ENCODE results near the gene TMEM82.

Gene TMEM82

DNA sequence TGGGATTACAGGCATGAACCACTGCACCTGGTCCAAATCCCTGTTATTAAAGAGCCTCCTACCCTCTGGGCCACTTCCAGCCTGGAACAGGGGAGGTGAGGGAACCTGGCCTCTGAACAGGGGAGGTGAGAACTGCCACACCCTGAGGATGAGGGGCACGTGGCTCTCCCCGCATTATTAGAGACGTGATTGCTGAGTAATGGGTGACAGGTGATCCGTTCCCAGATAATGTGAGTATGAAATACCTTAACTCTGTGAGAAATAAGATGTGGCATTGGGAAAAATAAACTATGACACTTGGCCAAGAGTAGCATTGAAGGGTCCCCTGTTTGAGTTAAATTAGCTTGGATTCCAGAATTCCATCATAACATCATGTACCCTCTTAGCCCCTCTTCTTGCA lies 19.9 kb upstream of the TMEM82 start:
- FAIRE-seq, result no peak

DNA sequence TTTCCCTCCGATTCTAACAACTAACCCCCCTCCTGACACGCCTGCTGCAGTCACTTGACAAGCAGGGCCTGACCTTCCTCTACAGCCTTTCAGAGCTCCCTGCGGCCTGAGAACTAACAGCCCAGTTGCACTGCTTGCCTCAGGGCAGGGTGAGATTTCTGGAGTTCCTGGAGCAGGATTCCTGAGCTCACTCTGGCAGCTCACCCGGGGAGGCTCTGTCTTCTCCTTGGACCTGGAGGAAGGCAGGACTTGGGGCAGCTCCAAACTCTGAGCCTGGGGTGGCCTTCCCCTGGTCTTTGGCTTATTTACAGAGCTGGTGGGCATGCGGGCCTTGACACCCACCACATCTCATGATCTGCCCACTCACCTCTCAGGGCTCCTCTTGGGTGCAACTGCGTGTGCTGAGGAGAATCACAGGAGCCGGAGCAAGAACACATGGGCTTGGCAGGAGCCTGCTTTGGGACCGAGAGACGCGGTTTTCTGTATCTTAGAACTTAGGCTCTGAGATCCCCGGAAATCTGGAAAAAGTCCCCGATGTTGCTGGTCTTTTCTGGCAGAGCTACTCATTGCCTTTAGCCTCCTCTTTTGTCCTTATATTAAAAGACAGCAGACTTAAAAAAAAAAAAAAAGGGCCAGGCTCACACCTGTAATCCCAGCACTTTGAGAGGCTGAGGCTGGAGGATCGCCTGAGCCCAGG lies 19.3 kb upstream of the TMEM82 start:
- FAIRE-seq, result no peak

DNA sequence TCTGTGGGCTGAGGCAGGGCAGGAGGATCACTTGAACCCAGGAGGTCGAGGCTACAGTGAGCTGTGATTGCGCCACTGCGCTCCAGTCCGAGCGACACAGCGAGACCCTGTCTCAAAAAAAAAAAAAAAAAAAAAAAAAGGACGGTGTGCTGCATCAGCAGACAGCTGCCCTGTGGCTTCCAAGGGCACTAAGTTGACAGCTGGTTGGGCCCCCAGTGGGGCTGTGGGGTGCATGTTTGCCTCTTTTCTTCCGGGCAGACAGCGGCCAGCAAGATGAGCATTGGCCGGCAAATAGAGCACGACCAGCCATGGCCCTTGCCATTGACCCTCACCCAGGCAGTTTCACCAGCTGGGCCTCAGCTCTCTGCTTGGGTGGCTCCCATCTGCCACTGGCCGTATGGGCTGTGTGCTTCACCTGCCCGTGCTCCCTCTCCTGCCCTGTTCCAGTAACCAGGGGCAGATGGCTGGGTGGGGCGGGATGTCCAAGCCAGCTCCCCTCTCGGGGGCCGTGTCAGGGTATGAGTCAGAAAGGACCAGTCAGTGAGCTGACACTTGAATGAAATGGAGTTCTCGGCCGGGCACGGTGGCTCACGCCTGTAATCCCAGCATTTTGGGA lies 18.6 kb upstream of the TMEM82 start:
- no peak for FAIRE-seq

DNA sequence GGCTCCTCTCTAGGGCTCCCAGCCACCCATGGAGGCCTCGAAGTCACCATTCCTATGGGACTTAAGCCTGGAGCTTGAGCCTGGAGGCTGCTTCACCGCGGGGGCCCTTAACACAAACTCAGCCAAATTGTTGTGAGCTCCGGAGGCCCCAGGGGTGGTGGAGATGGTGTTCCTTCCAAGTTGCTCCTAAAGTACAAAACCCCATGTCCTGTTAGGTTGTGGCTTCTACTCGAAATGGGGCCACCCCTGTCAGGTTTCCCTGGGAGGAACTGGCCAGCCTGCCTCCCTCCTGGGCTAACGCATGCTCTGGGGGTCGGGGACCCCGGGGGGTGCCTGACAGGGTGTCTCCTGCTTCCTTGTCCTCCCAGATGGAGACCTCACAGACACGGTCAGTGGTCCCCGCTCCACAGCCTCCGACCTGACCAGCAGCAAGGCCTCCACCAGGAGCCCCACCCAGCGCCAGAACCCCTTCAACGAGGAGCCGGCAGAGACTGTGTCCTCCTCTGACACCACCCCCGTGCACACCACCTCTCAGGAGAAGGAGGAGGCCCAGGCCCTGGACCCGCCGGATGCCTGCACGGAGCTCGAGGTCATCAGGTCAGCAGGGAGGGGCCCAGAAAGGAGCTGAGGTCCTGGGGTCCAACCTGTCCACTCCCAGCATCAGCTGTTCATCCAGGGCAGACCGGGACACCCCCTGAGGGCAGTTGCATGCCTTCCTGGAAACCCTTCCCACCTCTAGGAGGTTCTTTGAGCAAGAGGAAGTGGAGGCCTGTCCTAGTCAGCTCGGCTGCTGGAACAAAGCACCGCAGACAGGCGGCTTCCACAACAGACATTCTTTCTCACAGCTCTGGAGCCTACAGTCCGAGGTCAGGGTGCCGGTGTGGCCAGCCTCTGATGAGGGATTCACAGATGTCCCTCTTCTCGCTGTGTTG lies 17.1 kb upstream of the TMEM82 start:
- no peak for FAIRE-seq

DNA sequence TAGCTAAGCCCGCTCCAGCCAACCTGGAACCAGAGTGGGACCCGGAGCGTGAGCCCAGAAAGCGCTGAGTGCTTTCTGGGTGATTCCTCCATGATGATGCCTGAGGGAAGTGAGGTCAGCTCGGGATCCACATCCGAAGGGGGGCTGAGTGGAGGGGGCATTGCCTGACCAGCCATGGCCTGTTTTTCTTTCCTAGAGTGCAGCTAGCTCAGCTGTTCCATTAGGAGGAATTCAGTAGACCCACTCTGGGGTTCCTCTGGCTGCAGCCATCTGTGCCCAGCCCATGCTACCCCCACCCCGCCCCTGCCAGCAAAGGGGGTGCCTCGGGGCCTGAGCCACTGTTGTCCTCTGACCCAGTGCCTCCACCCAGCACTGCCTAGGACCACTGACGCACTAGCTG lies 15.8 kb upstream of the TMEM82 start:
- no peak for FAIRE-seq

DNA sequence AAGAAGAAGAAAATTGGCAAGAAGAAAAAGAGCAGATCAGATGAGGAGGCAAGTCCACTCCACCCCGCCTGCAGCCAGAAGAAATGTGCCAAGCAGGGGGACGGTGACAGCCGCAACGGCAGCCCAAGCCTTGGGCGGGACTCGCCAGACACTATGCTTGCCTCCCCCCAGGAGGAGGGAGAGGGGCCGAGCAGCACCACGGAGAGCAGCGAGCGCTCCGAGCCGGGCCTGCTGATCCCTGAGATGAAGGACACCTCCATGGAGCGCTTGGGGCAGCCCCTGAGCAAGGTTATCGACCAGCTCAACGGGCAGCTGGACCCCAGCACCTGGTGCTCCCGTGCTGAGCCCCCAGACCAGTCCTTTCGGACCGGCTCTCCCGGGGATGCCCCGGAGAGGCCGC lies 15.3 kb upstream of the TMEM82 start:
- FAIRE-seq, result no peak

DNA sequence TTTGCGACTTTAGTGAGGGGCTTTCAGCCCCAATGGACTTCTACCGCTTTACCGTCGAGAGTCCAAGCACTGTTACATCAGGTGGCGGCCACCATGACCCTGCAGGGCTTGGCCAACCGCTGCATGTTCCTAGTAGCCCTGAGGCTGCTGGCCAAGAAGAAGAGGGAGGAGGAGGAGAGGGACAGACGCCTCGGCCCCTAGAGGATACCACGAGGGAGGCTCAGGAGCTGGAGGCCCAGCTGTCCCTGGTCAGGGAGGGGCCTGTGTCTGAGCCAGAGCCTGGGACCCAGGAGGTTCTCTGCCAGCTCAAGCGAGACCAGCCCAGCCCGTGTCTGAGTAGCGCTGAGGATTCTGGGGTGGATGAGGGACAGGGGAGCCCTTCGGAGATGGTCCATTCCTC lies 14.9 kb upstream of the TMEM82 start:
- FAIRE-seq, result no peak

DNA sequence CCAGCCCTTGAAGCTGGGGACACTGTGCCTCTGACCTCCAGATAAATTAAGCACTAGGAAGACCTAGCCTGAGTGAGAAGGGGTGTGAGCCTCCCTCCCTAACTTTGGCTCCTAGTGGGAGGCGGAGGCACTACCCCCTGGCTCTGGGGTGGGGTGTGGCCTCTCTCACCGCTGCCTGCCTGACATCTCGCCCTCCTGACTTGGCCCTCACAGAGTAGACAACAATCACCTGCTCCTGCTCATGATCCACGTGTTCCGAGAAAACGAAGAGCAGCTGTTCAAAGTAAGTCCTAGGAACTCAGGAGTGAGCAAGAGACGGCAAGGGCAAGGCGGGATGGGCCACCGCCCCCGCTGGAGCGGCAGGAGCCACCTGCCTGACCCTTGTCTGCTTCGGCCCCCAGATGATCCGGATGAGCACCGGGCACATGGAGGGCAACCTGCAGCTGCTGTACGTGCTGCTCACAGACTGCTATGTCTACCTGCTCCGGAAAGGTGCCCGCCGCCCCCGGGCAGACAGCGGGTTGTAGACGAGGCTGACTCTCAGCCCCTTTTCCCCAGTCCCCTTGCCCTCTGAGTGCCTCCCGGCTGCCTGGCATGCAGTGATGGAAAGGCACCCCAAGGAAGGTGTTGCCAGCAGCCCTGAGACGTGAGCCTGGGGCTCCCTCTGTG lies 14.3 kb upstream of the TMEM82 start:
- no peak for FAIRE-seq

DNA sequence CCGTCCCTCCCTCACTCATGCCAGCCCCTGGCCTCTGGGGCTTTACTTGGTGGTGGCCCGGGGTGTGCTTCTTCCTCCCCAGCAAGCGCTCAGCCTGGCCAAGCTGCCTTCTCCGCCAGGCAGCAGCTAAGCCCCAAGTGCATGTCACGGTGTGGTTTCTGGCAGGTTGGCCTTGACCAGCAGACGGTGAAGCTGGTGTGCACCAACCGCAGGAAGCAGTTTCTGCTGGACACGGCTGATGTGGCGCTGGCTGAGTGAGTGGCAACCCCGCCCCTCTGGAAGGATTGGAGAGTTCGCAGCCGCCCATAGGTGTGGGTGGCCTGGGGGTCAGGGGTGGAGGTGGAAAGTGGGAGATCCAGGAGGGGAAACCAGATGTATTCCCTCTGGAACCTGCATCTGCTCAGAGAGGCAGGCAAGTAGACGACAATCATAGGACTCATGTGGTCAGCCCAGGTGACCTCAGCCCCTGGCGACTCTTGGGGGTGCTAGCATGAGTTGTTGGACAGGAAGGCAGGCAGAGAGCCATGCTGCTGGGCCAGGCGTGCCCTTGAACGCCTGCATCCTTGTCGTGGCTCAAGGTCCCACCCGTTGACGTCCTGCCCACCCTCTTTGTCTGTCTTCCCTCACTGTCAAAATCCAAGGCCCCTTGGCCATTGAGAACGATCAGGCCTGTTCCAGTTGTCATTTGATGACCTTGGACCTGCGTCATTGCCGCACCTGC lies 13.2 kb upstream of the TMEM82 start:
- no peak for FAIRE-seq

DNA sequence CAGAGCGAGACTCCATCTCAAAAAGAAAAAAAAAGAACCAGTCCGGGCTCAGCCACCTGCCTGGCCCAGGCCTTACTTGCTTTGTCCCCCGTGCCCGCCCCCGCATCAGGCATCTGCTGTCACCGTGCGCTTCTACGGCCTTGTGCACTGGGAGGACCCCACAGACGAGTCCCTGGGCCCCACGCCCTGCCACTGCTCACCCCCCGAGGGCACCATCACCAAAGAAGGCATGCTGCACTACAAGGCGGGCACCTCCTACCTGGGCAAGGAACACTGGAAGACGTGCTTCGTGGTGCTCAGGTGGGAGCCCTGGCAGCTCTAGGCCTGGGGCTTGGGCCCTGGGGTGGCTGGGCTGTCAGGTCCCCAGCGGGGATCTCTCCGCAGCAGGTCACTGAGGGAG lies 11.9 kb upstream of the TMEM82 start:
- FAIRE-seq, result no peak

DNA sequence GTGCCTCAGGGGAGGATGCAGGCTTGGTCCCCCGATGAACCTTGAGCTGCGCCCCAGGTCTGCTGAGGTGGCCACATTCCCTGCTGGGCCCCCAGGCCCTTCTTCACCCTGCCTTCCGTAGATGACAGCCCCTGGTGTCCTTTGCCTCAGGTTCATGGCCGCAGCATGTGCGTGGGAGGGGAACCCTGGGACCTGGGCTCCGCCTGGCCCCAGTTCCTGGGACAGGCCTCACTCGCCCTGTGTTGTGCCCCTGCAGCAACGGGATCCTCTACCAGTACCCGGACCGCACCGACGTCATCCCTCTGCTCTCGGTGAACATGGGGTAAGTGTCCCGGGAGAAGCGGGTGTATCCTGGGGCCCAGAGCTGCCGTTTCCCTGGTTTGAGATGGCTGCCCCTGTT lies 11.4 kb upstream of the TMEM82 start:
- FAIRE-seq, result no peak

DNA sequence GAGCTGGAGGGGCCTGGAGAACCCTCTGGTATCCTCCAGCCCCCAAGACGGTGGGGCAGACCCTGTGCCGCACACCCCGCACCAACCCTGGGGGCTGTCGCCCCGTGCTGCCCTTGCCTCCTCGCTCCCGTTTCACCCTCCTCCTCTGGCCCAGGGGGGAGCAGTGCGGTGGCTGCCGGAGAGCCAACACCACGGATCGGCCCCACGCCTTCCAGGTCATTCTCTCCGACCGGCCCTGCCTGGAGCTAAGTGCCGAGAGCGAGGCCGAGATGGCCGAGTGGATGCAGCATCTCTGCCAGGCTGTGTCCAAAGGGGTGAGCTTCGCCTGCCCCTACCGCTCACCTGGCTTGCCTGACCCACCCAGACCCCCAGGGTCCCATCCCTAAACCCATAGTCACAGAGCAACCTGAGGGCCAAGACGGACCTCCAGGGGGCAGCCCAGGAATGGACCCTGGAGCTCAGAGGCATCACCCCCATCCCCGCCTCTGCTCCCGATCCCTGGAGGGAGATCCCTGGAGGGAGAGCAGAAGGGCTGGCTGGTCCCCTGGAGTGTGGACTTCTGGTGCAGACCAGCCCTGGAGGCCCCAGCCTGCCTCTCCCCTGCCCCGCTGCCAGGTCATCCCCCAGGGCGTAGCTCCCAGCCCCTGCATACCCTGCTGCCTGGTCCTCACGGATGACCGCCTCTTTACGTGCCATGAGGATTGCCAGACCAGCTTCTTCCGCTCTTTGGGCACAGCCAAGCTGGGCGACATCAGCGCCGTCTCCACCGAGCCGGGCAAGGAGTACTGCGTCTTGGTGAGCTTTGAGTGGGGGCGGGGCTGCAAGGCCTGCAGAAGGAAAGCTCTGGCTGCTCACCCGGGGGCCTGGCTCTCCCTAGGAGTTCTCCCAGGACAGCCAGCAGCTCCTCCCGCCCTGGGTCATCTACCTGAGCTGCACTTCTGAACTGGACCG lies 10.3 kb upstream of the TMEM82 start:
- FAIRE-seq, result no peak

DNA sequence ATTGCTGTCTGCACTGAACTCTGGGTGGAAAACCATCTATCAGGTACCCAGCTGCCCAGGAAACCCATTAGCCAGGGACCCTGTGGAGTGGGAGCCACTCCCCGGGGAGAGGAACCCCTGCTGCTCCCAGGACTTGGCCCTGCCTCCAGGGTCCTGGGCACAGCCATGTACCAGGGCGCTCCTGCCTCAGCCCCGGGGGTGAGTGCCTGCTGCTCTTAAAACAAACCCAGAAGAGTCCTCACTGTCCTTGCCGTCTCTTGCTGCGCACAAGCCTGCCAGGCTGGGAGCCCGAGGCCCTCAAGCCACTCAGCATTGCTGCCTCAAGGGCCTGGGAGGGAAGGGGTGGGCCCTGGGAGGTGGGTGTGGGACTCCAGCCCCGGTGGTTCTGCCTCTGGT lies 9.6 kb upstream of the TMEM82 start:
- FAIRE-seq, result no peak

DNA sequence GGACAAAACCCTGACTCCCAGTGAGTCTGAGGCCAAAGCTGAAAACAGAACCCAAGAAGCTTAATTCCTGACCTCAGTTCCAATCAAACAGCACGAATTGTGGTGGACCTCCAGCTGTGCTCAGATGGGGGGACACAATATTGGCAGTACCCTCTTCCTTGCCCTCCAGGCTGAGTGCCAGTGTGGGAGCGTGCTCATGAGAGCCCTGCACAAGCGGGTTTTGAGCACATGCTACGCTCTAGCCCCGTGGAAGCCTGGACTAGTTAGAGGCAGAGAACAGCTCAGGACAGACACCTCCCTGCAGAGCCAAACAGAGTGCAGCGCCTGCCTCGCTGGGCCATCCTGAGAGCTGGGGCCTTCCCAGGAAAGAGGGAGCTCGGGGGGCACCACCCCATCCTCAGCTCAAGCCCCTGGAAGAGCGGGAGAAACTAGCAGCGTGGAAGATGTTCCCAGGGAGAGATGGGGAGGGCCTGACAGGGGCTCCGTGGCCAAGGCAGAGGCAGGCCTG lies 9.0 kb upstream of the TMEM82 start:
- FAIRE-seq, result no peak

DNA sequence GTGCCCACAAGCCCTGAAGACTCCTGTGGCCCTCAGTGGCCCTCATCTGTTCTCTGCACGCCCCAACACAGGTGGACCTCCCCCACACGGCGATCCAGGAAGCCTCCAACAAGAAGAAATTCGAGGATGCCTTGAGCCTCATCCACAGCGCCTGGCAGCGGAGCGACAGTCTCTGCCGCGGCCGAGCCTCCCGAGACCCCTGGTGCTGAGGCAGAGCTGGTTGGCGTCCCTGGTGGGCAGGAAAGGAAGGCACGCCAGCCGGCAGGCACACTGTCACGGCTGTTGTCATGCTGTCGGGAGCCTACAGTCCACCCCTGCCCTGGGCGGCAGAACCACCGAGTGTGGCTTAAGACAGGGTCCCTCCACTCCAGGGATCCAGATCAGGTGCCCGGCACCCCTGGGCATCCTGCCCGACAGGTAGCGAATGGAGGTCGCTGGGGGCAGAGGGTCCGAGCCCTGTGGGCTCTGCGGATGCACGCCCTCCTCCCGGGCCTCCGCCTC lies 8.5 kb upstream of the TMEM82 start:
- FAIRE-seq, result no peak

DNA sequence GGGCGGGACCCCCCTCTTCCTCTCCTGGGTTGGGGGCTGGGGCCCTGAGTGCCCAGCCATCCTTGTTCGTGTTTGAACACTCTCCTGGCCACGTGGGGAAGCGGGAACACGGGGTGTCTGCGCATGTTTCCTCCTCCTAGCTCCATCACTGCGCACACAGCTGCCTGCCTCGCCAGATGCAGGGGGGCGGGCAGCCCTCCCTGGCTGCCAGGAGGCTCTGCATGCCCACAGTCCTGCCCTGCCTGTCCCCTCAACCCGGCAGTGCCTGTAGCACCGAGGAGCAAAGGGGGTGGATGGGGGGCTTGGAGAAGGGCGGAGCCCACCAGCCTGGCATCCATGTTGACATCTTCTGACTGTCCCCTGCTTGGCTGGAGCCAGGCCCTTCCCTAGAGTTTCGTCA lies 8.0 kb upstream of the TMEM82 start:
- FAIRE-seq, result no peak

DNA sequence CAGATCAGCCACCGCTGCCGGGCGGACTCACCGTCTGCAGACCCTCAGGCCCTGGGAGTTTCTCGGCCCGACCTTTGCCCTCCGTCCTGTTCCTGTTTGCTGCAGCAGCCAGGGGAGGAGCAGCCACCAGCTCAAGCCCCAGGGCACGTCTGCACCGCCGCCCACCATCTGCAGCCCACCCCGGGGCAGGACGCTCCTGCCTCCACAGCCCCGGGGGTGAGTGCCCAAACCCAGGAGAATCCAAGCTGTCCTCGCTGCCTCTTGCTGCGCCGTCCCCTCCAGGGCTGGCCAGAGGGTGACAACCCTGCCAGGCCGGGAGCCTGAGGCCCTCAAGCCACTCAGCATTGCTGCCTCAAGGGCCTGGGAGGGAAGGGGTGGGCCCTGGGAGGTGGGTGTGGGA lies 7.4 kb upstream of the TMEM82 start:
- no peak for FAIRE-seq

DNA sequence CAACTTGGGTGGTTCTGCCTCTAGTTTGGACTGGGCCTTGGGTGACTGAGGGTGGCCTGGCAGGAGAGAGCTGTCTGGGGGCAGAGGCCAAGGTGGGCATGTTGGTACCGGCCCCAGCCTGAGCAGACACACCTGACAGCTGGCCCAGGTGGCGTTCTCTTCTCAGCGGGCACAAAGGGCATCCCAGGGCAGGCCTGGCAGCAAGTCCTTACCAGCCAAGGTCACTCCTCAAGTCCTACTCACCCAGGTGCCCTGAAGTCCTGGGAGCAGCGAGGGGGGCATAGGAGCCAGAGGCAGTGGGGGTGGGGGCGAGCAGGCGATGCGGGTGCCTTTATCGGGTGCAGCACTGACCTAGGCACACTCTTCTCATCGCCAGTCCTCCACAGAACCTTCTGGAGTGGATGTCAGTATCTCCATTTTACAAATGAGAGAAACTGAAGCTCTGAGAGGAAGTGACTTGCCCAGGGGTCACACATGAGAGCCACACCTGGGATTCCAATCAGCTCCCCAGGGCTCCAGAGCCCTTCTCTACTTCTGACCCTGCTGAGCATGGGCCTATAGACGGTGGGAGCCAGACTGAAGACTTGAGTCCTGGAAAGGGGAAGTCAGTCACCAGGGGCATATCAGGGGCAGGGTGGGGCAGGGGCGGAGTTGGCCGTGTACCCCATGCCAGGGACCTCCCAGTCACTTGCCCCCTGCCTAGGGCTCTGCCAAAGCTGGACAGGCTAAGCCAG lies 6.8 kb upstream of the TMEM82 start:
- no peak for FAIRE-seq

DNA sequence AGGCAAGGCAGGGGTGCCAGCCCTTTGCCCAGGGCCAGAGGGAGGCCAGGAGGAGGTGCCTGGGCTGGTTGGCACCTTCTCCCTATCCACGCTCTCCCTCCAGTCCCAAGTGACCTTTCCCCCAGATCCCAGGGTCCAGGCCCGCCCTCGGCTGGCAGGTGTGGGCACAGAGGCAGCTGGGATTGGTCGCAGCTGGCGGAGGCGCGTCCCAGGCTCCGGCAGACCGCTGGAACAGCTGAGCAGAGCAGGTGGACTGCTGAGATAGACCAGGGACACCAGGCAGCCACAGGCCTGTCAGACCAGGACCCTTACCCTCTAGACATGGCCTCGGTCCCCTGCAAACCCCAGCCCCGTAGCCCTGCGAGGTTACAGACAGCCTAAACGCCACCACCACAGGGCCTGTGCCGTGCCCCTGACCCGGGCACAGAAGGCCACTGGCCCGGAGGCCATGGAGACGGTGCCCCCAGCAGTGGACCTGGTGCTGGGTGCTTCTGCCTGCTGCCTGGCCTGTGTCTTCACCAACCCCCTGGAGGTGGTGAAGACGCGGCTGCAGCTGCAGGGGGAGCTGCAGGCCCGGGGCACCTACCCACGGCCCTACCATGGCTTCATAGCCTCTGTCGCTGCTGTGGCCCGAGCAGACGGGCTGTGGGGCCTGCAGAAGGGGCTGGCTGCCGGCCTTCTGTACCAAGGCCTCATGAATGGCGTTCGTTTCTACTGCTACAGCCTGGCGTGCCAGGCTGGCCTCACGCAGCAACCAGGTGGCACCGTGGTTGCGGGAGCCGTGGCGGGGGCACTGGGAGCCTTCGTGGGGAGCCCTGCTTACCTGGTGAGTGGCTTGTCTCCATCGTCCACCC lies 6.0 kb upstream of the TMEM82 start, which contains the start of gene SLC25A34:
TSS of gene SLC25A34 (plus strand) at position 221 of the 854 bp plus-strand sequence. CDS start at position 449, 228 bp downstream.
- no peak for FAIRE-seq

Measured in G401.6 (cell line).